ENCODE data around the gene PLSCR4.
A peak's percentile ranks its signal among the peaks of the same experiment; 100 is the strongest.
"Not testable (repeated sequence)": the region's sequence is repeated elsewhere in the genome, so short reads cannot be mapped to it uniquely, and the experiment has no call there.

PLSCR4 gene

DNA sequence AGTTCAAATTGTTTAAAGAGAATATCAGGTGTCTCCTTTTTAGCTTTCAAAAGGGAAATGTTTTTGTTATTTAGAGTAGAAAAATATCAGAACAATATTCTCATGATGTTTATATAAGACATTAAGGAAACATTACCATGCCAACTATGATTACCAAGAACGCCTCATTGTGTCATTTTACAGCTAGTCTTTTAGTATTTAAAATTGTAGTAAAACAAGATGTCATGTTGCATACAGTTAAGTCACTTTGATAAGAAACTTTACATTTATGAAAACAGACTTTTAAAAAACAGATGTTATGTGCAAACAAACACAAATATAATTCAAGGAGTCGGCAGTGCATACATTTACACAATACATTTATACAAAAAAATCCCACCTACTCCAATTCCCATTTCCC lies 4.4 kb downstream of the PLSCR4 start:
- no peak for DNase-seq

DNA sequence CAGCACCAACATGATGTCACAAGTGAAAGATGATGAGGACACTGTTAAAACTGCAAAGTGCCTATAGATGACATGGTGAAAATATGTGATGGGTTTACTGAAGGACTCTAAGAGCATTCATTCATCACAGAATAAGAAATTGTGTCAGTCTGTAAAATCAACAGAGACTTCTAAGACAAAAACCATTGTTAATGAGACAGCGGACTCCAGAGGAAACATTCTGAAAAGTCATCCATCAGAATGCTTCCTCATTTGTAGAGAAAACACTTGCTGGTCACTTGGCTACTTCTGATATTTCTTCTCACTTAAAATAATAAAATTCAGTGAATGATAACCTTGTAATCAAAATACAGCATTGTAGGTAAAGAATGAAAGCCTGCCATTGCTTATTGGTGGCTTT lies 7.3 kb downstream of the PLSCR4 start:
- no peak for DNase-seq

DNA sequence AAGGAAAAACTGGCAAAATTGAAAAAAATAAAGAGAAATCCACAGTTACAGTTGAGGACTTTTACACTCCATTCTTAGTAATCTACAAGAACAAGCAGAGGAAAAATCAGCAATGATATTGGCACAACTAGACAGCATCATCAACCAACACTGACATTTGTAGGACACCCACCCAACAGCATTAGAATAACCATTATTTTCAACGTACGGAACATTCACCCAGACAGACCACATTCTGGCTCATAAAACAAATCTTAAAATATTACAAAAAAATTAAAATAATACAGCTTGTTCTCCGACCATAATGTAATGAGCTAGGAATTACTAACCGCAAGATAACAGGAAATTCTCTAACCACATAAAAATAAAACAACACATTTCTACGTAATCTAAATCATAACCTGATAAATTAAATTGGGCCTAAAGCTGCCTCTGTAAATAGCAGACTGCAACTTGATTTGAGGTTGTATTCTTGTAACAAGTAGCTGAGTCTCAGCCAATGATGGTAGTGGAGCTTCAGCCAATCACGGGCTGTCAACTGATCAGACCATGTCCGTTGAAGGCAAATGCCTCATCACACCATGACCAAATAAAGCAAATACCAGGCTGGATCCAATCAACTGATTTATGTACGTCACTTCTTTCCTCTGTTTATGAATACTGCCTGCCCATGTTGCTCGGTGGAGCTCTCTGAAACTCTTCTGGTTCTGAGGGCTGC lies 9.2 kb downstream of the PLSCR4 start:
- no peak for DNase-seq

DNA sequence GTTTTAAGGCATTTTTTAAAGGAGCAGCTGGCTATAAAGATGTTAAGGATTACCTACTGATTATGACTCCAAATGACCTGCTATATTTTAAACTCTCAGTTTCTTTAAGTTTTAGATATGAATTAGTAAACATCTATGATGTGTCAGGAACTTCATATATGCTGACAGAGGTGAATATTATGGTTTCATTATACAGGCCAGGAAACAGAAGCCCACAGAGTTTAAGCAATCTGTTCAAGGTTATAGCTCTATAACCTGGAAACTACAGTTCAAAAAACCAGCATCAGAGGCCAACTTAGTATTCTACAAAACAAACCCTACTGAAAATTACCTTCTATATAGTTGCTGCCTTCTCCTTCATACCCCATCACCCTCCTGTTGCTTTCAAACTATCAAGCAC lies 17.4 kb downstream of the PLSCR4 start:
- DNase-seq: no peak

DNA sequence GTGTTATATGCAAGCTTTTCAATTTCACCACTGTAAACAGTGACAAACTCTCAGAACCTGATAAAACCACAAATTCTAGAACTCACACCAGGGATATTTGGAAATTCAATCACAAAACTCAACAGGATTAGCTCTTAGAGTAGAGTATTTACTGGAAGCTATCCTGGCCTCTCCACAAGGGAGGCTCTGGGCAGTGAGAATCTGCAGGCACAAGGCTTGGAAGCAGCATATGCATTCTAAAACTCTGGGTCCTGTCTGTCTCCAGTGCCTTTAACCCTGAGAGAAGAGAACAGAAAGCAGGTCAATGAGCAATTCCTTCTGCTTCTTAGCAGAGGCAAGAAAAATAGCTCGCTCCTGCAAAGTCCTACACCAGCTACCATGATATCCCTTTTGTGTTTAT lies 23.4 kb downstream of the PLSCR4 start:
- no peak for DNase-seq

DNA sequence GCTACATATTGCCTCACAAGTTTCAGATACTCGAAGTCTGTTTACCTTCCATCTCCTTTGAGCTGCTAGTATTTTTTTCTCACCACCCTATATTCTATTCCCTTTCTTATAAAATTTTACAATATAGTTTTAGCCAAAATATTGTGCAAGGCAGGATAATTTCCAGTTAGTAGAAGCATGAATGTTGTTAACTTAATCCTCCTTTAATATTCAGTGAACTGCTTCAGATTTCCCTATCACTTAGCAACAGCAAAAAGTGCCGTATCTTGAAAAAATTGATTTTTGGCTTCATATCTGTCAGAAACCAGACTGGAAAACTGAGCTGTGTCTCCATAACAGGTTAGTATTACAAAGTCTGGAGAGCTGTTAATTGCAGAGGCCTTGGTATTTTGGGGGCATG lies 24.0 kb downstream of the PLSCR4 start:
- no peak for DNase-seq

DNA sequence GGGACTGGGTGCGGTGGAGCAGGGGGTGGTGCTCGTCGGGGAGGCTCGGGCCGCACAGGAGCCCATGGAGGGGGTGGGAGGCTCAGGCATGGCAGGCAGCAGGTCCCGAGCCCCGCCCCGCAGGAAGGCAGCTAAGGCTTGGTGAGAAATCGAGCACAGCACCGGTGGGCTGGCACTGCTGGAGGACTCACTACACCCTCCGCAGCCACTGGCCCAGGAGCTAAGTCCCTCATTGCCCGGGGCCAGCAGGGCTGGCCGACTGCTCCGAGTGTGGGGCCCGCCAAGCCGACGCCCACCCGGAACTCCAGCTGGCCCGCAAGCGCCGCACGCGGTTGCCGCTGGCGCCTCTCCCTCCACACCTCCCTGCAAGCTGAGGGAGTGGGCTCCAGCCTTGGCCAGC lies 25.4 kb downstream of the PLSCR4 start:
- not testable (repeated sequence) for DNase-seq

DNA sequence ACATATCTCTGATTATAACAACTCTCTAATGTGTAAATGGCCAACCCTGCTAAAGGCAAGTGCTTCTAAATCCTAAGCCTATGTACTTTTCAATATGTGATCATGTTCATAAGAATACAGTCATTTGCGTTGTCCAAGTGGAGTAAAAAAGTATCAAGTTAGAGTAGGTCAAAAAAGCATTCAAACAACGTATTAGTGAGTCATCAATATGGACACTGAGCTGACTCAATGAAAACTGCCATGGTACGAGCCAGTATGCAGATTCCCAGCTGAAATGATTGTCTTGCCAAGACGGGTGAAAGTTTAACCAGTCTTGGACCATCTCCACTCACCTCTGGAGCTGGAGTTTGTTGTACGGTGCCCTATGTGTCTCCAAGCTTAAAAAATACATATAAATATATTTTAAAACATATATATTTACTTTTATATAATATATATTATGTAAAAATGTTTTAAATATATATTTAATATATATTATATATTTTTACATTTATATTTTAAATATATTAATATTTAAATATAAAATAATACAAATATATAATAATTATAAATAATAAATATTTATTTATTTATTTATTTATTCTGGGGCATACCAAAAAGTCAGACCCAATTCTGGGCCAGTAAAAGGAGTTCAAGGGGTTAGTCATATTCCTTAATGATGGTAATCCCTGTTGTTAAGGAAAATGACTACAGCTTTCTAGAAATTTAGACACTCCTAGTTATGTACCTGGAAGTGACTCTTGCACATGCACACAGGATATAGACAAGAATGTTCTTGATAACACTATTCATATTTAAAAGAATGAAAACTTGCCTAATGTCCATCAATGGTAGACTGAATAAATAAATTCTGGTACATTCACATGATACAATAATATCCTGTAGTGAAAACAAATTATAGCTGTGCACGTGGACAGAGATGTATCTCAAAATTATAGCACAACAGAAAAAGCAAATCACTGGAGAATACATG lies 27.2 kb downstream of the PLSCR4 start:
- no peak for DNase-seq

DNA sequence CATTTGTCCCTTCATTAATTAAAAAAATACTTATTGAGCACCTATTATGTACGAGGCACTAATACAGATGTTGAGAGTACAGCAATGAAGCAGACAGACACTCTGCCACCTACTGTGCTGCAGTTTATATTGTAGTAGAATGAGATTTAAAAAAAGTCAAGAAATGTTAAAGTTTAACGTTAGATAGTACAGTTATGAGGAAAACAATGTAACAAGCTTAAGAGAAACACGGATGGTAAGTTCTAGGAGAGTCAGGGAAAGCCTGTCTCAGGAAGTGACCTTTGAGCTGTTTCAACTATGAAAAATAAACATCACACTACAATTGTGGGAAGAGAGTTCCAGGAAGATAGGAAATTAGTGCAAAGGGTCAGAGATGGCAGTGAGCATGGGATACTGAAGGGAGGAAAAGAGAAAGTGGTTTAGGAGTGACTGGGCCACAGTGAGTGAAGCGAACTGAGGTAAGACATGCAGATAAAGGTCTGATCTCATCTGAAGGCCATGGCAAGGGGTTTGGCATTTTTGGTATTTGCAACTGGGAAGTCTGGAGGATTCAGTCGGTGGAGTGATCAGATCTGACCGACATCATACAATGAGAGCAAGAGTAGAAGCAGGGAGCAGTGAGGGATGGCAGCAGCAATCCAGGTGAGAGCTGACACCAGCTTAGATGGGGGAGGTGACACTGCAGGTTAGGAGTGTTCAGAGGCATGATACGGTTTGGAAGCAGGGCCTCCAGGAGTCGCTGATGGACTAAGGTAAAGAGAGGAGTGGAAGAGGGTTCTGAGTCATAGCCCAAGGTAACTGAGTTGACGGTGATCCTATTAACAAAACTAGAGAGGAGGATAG lies 28.5 kb downstream of the PLSCR4 start:
- no peak for DNase-seq

DNA sequence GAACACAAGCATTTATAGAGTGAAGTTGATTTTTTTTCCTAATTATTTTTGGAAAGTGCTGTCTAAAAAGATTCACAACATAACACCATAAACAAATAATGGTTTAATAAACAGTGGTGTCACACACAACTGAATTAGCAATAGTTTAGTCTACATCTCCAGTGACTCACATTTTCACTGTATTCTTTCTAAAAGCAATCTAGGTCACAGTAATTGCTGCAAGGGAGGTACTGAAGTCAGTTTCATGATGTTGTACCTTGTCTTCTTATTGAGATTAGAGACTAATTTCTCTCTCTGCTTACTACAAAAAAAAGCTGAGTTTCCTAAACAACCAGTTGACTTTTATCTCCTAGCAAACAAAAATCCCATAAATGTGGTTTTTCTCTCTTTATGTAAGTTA lies 29.6 kb downstream of the PLSCR4 start:
- DNase-seq: no peak

DNA sequence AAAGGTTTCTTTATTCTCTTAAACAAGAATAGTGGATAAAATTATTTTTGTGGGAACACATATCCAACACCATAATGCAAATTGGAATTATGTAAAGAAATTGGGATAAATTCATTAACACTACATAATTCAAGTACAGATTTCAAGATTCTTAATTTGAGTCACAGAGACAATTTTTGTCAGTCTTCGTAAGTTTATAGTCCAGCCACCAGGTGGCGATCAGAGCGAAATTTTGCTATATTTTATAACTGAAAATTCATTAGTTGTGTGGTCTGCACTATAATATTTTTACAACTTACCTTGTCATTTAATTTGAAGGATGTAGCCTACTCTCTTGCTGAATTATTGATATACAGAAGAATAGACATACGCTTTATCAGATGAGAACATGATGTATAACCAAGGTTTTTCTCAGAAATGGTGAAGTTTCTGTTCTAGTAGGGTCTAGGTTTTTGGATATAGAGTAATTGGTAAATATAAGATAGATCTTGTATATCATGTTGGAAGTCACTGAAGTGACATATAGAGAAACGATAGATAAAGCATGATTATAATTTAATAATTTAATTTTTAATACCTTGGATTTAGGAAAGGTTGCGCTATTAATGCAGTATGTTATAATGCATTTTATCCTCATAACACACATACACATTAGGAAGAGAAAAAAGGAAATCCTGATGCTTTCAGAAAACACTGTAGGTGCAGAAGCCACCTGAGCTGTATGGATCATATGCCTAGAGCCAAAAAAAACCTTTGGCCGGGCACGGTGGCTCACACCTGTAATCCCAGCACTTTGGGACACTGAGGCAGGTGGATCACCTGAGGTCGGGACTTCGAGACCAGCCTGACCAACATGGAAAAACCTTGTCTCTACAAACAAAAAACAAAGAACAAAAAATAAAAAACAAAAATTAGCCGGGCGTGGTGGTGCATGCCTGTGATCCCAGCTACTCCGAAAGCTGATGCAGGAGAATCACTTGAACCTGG lies 31.7 kb downstream of the PLSCR4 start:
- peak; percentile 38 for DNase-seq

DNA sequence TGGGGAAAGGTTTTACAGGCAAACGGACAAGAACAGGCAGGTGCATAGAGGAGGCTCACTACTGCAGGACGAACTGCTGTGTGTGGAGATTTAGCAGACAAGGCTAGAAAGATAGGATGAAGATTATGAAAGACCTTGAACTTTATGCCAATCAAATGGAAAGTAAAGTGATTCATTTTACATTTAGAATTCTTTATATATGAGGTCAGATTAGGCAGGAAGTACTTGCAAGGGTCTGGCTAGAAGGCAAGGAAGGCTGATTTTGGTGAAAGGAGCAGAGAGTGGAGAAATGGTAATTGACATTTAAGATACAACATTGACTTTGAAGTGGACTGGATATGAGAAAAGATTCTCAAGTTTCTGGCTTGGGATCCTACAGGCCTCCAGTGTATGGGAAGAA lies 33.6 kb downstream of the PLSCR4 start:
- no peak for DNase-seq

DNA sequence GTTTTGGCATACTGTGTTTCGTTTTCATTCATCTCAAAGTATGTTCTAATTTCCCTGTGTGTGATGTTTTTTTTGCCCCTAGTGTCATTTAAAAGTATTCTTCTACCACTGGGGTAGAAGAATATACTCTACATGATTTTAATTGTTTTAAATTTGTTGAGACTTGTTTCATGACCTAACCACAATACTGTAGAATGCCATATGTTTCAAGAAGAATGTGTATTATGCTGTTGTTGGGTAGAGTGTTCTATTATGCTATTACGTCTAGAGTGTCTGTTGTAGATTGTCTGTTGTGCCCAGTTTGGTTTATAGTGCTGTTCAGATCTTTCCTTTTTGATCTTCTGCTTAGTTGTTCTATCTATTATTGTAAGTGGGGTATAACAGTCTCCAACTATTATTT lies 36.4 kb downstream of the PLSCR4 start:
- DNase-seq: no peak

DNA sequence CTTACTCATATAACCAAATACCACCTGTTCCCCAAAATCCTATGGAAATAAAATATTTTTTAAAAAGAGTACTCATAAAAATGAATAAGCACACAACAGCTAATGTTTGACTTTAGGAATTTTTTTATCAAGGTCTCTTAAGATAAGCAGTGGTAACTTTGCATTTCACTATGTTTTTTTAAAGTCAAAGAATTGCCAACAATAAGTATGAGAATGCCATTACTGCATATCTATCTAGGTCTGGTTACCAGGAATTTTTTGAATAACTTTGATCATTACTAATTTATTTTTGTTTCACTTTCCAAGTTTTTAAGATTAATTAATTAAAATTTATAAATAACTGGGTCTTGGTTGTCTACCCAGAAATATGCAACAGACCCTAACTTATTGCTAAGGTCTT lies 41.5 kb downstream of the PLSCR4 start:
- no peak for DNase-seq

DNA sequence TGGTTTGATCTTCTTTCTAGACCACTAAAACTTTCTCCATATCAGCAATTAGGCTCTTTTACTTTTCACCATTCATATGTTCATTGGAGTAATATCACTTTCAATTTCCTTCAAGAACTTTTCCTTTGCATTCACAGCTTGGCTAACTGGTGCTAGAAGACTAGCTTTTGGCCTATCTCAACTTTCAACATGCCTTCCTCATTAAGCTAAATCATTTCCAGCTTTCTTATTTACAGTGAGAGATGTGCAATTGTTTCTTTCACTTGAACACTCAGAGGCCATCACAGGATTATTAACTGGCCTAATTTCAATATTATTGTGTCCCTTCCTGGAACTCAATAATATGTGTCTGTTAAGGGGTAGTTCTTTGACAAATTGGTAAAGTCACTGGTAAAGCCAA lies 47.1 kb downstream of the PLSCR4 start:
- DNase-seq: no peak

DNA sequence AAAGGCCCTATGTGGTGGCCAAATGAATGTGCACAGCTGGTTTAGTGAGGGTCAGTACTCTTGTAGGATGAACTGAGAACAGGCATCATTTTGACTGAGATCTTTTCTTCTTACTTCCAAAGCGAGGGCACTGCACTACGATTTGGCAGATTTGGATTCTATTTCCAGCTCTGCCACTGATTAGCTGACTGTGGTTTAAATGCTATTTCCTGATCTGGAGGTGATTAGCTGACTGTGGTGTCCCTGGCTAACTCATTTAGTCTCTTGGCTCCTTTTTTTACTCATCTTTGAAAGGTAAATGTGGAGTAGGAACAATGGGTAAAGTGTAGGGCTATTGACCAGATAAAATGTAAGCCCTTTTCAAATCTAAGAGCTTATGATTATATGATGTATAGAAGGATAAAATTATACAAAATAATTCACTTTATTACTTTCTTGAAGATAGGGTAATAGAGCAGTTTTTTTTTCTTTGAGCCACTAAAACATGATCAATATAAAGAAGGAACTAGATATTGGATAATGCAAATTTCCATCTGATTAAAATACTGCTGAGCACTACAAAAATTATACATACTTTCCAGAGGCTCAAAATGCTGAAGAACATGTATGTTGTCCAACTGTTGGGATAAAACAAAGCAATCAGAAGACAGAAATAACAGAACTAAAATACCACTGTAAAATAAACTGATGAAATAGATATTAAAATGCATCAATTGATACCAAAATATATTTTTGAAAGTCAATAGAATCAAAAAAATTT lies 50.3 kb downstream of the PLSCR4 start:
- no peak for DNase-seq

DNA sequence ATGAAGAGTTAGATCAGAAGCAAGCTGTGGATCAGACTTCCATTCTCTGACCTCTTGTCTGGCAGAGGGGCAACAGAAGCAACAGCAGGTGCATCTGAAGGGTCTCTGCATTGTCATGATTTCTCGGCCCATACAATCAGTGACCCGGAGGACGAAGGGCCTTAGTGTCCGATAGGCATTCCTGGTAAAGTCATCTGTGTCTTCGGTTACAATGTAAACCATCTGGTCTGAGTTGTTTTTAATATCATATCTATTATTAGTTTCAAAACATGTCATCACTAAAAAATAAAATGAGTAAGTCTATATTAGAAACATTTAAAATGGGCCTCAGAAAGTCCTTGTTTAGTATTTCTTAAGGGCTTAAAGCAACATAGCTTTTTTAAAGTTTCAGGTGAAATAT lies 51.1 kb downstream of the PLSCR4 start:
- DNase-seq: no peak

DNA sequence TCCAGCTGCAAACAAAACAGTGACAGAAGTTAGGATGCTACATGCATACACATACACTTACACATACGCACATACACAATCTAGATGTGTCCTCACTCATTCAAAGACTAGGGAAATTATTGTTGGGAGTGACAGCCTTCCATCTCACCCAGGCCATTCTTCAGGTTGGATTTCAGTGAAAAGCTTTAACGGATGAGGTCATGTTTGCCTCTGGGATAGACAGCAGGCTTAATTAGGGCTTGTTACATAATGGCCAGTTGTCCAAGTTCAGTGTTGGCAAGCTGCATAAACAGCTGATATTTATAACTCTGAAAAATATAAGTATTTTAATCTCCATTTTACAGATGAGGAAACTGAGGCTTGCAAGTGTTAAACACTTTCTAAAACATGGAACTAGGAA lies 54.1 kb downstream of the PLSCR4 start:
- no peak for DNase-seq

DNA sequence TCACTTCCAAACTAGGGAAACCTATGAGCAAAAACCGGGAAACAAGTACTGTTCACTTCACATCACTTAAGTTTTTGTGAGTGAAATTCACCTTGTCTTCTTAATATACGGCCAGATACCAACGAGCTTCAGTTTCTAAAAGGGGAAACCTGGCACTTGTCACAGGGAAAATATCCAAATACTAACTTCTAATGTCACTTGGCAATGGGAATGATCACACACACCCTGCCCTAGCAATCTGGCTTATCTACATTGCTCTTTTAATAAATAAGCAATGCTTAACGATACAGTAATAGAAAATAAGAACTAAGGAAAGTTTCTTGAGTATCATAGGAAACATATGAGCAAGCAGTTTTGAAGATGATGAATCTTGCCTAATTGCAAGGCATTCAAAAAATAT lies 55.3 kb downstream of the PLSCR4 start:
- DNase-seq: no peak

DNA sequence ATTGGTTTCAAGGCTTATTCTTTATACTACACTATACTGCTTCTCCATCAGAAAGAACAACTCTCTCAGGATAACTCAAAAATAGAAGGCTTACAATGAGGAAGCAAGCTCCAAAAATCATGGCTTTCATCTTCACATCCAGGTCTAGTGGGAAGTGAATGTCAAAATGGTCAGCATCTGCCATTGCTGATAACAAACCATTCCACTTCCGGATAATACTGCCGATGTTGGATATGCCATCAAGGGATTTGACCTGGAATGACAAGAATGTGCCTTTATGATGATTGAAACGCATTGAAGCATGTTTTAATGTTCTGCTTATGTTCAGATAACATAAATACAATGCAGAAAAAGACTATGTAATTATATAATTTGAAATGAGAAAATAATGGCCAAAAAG lies 55.9 kb downstream of the PLSCR4 start:
- no peak for DNase-seq

DNA sequence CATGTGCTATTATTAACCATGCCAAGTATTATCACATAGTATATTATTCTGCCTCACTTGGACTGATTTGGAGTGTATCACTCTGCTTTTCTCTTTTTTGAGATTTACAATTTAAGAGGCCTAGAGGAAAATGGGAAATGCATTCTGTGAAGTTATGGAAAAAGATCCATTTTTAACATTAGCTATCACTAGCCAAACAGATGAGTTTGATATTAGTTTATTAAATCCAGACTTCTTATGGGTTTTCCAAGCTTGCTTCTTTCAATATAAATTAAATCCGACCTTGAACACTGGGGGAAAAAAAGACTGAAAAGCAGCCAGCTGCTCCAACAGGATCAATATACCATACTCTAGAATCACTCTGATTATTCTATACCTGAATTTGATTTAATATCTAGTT lies 59.9 kb downstream of the PLSCR4 start:
- no peak for DNase-seq
